Kidney capillary endothelial cell (primary cell): ENCODE results near the gene ASCL2.

Experiments used
- DNase-seq: peaks from one replicate; pipeline ENCODE4 v3.0.0-alpha.2; 2018; ENCODE audit warnings: low spot score

ASCL2 gene

GRCh38 chr11:2308713-2309112, 38.3 kb upstream of the ASCL2 start:
- no peak for DNase-seq

- no peak for DNase-seq
These were observed 37.3 kb upstream of the ASCL2 start for GRCh38 chr11:2307501-2308331.

GRCh38 chr11:2306877-2307500, 36.6 kb upstream of the ASCL2 start:
- DNase-seq = no peak

- DNase-seq = no peak
These were observed 36.0 kb upstream of the ASCL2 start for GRCh38 chr11:2306452-2306823.

GRCh38 chr11:2305788-2306451, 35.5 kb upstream of the ASCL2 start:
- DNase-seq = peak; percentile 28

GRCh38 chr11:2305140-2305778, 34.9 kb upstream of the ASCL2 start:
- DNase-seq = peak; percentile 66

- no peak for DNase-seq
These were observed 34.2 kb upstream of the ASCL2 start for GRCh38 chr11:2304506-2305139.

- DNase-seq = no peak
These were observed 33.5 kb upstream of the ASCL2 start for GRCh38 chr11:2303627-2304505.

GRCh38 chr11:2302896-2303626, 32.7 kb upstream of the ASCL2 start:
- DNase-seq = no peak

- DNase-seq = no peak
These were observed 32.0 kb upstream of the ASCL2 start for GRCh38 chr11:2302306-2302895.

- DNase-seq = no peak
These were observed 31.4 kb upstream of the ASCL2 start, which contains the start of the genes C11orf21 and TSPAN32 for GRCh38 chr11:2301631-2302305. C11orf21 (minus strand) TSS chr11:2301918; CDS start chr11:2301808, 110 bp downstream. TSPAN32 (plus strand) TSS chr11:2302013; CDS start chr11:2302150, 137 bp downstream.

- DNase-seq = no peak
These were observed 30.7 kb upstream of the ASCL2 start for GRCh38 chr11:2300936-2301630.

GRCh38 chr11:2300290-2300935, 30.0 kb upstream of the ASCL2 start:
- no peak for DNase-seq

- no peak for DNase-seq
These were observed 29.4 kb upstream of the ASCL2 start for GRCh38 chr11:2299773-2300172.

GRCh38 chr11:2298795-2299761, 28.7 kb upstream of the ASCL2 start:
- DNase-seq = no peak

- no peak for DNase-seq
These were observed 27.9 kb upstream of the ASCL2 start for GRCh38 chr11:2298131-2298794.
